Fibroblast of skin of left quadriceps (primary cell): ENCODE measurements around the gene KLF4.
"Not testable (repeated sequence)": the region's sequence is repeated elsewhere in the genome, so short reads cannot be mapped to it uniquely, and the experiment has no call there.

Source experiments
- DNase-seq, 2 experiments: peaks; one replicate each; pipeline ENCODE4 v3.0.0-alpha.2; 2013; ENCODE audit warnings: low read depth in 2 of 2

The KLF4 gene

DNA sequence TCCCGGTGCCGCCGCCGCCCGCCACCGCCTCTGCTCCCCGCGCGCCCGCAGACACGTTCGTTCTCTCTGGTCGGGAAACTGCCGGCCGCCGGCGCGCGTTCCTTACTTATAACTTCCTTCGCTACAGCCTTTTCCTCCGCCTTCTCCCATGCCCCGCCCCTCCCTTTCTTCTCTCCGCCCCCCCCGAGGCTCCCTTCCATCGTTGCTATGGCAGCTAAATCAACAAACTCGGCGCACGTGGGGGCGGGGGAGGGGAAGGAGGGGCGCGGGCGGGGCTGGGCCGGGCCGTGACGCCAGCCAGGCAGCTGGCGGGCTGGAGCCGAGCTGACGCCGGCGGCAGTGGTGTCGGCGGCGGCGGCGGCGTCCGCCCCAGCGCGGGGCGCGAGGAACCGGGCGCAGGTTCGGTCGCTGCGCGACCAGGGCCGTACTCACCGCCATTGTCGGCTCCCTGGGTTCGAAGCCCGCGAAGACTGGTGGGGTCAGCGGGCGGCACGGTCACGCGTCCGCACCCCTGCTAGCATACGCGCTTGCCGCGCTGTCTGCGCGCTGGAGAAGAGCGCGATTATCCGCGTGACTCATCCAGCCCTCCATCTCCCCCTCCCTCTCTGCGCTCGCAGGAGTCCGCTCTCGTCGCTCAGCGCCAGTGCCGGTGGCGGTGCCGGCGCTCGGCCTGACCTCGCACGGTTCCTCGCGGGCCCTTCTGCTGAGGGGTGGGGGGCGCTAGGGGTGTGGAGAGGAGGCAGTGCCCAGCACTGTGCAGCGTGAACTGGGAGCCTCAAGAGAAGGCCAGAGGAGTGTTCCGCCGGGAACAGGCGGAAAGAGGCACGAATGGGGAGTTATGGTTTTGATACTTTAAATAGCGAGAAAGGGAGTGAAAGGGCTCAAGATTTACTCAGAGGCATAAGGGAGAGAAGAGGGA, at the start of gene KLF4:
Gene KLF4, minus strand, starts transcription at position 83 of the 919 bp plus-strand sequence. CDS start 597 bp downstream, outside the sequence.
- peak; percentile 90 to 91 for DNase-seq

DNA sequence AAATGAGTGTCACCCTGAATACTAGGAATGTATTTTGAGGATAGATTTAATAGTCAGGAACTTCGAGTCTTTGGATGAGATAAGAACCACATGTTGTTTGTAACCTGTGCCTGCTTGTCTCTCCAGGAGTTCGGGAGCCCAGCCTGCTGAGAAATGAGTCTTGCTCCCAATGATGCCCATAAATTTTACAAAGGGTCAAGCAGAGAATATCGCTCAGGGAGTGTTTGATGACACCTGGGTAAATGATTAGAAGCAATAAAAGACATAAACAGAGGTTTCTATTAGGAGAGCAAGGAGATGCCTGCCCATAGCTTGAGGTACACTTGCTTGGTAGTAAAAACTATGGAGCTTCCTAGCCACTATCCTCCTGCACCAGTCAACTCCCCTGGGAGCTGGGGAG, 46.9 kb upstream of the KLF4 start:
- no peak for DNase-seq

DNA sequence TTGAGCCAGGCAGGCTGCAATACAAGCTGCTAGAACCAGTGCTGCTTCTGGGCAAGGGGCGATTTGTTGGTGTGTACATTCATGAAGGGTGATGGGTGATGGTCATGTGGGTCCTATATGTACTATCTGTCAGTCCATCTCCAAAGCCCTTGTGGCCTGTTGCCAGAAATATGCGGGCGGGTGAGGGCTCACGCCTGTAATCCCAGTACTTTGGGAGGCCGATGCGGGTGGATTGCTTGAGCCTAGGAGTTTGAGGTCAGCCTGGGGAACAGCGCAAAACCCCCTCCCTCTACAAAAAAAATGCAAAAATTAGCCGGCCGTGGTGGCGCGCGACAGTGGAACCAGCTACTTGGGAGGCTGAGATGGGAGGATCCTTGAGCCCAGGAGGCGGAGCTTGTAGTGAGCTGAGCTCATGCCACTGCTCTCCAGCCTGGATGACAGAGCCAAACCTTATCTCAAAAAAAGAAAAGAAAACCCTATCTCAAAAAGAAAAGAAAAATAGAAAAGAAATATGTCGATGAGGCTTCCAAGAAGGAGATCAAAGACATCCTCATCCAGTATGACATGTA, 45.0 kb upstream of the KLF4 start:
- DNase-seq, result no peak

DNA sequence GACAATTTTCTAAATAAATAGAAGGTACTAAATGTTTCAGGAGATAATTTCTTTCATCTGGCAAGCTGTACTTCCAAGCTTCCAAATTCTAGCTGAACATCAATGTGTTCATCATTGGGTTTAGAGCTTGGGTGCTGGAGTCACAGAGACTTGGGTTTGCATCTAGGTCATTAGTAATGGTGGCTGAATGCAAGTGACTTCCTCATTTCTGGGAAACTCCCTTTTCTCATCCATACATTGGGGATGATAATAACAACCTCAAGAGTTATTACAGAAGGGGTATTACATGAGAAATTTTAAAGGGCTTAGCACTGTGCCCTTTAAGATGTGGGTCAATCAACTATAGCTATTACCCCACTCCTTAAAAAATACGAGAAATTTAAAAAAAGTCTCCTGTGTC, 41.1 kb upstream of the KLF4 start:
- DNase-seq, result no peak

DNA sequence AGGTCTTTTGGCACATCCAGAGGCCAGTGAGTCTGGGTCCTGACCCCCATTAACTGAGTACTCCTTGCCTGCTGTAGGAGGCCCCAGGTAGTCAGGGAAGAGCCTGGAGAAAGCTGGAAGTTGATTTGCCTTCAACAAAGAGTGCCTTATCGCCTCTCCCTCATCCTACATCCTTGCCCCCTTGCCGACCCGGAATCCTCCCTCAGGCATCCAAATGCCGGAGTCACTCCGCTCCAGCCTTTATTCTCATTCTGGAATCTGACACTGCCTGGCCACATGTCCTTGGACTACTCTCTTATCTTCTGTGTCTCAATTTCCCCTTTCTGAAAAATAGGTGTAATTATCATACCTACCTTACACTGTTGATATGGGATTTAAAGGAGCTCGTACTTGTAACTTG, 39.1 kb upstream of the KLF4 start:
- no peak for DNase-seq

DNA sequence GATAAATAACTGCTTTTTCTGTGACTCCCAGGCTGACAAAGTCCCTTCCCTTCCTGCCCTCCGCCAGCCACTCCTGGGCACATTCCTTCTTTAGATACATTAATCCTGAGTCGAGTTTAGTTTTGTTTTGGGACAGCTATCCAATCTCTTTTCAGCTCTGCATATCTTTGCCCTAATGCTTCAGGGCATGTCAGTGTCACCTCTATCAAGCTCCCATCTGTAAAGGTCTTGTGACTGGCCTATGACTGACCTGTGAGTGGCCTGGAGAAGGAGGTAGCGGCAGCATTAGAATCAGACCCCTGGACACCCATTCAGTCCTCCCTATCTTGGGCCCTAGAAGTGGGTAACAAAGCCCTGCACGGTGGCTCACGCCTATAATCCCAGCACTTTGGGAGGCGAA, 34.0 kb upstream of the KLF4 start:
- no peak for DNase-seq

DNA sequence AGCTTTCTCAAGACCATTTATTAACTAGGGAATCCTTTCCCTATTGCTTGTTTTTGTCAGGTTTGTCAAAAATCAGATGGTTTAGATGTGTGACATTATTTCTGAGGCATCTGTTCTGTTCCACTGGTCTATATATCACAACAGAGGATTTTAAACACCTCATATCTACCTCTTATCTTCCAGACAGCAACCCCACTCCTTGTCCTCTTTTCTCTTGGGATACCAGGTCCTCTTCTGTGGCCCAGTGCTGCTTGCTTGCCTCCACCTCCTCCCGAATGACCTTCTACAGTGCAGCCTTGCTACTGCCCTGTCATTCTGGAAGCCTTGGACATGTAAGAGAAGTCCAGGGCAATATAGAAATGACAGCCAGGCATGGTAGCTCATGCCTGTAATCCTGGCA, 30.6 kb upstream of the KLF4 start:
- no peak for DNase-seq

DNA sequence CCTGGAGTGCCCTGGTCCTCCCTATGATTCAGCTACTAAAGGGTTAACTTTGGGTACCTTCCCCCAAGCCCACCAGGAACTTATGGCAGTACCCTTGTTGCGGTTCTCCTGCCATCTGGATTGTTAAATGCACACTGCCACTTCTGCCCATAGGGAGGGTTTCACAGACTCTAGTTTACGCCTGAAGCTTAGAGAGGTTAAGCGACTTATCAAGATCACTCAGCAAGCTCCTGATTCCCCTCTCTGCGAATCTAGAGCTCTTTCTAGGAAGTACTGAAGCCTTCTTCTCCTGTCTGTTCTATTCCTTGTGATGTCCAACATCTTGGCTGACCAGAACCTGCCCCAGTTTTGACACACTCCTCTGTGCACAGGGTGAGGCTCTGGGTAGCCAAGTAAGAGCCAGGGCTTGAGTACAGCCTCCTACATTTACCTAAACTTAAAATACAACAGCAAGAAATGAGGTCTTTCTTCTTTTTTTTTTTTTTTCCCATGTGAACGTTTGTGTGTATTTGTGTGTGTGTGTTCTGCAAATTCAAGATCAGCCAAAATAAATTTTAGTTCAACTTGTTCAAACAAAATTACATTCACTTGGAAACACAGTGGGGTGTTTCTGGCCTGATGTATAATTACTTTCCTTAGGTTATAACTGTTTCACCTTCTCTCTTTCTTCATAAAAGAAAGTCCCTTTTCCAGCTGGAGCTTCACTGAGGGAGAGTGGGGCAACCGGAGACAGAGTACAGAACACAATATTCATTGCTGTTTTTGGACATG, 28.7 kb upstream of the KLF4 start:
- DNase-seq, result no peak

DNA sequence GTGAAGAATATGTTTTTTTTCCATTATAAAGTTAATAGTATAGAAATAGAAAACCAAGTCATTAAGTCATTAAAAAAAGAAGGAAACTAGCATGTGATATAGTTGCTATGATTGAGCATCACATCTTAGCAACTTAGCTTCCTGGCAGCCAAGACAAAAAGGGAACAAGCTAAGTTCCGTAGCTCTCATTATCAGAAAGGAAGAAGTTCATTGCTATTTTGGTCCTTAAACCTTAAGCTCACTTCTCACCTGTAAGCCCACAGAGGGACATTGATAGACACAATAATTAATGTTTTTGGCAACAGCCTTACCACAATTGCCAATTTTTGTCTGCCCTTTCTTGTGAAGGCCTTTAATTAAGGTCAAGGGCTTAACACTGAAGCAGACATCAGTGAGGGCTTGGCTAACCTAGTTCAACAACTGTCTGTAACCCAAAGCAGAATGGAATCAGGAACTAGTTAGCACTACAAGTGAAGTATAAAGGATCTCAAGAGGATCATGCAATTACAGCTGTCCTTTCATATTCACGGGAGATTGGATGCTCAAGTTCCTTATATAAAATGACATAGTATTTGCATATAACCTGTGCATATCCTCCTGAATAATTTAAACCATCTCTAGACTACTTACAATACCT, 24.0 kb upstream of the KLF4 start:
- DNase-seq, result no peak

DNA sequence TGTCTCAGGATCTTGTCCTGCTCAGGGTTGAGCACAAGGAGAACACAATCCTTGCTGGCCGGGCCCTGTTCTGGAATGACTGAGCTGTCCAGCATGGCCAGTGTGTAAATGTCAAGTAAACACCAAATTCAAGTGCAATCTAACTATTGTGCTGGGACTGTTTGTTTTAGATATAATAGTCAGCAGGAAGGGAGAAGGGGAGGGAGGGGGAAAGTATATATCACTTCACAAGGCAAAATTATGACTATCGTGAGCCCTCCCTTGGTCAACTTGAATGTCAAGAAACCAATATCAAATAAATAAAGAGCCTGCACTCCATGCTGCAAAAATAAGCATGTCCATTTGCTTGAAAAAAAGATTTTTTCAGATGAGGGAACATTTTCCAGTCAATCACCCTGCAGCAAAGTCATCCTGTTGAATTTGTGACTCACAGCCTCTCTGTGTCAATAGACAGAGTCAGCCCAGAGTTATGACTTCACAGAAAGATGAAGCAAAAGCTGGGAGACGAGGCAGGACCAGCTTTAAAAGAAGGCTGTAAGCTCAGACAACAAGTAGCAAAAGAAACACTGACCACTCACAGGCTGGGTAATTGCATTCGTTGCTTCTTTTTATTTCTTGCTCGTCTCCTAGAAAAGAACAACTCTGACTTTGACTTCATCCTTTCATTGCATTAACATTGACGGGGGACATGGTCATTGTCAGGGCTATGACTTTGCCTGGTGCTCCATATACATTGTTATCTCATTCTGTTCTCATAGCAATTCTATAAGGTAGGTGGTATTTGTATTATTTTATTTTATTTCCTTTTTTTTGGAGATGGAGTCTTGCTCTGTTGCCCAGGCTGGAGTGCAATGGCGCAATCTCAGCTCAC, 15.3 kb upstream of the KLF4 start:
- DNase-seq, result peak in 1 of 2 experiments; percentile 48

DNA sequence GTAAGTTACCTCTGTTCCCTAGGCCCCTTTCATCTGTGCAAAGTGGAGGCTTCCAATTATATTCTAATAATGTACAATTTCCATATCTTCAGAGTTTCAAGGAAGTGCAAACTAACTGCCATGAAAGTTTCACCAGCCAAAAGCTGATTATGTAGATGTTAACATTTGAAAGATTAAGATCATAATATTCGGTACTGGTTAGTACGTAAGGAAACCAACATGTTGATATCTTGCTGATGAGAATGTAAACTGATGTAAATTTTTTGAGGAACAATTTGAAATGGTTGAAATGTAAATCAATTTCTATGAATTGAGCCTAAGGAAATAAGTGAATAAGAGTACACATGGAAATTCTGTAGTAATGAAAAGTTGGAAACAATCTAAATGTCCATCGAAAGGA, 12.9 kb upstream of the KLF4 start:
- DNase-seq, result no peak

DNA sequence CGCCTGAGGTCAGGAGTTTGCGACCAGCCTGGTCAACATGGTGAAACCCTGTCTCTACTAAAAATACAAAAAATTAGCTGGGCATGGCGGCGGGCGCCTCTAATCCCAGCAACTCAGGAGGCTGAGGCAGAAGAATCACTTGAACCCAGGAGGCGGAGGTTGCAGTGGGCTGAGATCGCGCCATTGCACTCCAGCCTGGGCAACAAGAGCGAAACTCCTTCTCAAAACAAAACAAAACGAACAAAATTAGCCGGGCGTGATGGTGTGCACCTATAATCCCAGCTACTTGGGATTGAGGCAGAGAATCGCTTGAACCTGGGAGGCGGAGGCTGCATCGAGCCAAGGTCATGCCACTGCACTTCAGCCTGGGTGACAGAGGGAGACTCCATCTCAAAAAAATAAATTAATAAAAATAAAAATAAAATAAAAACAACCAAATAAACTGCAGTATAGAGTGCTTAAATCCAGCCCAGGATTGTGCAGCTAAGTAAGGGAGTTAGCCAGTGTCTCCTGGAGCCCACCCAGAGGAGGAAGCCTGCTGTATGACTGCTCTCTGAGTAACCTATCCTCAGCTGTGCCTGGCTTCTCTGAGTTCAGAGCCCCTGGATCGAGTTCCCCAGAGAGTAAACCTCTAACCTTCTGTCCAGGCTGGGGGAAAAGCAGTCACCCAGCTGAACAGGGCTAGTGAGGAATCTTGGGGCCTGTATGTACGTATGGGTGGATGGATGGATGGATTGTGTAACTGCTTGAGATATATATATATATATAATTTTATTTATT, 11.0 kb upstream of the KLF4 start:
- not testable (repeated sequence) for DNase-seq

DNA sequence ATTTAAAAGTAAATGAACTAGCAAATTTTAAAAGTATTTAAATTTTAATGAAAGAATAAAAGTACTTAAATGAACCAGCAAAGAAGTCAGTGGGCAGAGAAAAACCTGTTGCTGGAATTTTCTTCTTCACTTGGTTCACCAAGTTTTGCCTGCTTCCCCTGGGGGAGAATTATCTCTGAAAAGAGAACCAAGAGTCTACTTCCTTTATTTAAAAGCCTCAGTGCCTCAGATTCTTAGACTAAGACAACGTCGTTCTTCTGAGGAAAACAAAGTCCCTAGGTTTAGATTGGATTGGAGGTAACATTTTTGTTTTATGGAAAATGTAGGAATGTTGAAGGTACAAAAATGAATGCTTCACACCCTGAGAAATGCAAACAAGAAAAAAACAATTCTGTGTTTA, 7.4 kb upstream of the KLF4 start:
- no peak for DNase-seq

DNA sequence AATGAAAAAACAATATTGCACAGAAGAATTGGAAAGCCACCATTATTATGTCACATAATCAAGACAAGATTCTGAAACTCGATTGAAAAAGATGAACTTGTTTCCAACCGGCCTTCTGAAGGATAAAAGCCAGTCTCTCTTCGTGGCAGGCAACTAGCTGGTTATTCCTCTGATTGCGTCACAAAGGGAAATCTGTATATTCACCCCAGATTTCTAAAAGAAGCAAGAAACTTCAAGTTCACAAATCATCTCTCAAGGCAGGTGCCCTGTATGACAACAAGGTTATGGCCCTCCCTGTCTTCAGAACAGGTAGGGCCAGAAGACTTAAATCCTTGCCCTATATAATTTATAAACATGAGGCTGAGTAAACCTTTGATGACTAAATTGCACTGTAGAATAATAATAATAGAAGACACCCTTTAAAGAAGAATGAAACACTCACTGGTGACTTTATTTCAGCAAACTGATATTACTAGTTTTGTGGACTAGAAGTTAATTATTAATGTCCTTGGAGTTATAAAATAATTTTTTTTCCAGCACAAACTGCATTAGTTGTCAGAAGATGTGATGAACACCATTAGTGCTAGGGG, 2.9 kb upstream of the KLF4 start:
- no peak for DNase-seq

DNA sequence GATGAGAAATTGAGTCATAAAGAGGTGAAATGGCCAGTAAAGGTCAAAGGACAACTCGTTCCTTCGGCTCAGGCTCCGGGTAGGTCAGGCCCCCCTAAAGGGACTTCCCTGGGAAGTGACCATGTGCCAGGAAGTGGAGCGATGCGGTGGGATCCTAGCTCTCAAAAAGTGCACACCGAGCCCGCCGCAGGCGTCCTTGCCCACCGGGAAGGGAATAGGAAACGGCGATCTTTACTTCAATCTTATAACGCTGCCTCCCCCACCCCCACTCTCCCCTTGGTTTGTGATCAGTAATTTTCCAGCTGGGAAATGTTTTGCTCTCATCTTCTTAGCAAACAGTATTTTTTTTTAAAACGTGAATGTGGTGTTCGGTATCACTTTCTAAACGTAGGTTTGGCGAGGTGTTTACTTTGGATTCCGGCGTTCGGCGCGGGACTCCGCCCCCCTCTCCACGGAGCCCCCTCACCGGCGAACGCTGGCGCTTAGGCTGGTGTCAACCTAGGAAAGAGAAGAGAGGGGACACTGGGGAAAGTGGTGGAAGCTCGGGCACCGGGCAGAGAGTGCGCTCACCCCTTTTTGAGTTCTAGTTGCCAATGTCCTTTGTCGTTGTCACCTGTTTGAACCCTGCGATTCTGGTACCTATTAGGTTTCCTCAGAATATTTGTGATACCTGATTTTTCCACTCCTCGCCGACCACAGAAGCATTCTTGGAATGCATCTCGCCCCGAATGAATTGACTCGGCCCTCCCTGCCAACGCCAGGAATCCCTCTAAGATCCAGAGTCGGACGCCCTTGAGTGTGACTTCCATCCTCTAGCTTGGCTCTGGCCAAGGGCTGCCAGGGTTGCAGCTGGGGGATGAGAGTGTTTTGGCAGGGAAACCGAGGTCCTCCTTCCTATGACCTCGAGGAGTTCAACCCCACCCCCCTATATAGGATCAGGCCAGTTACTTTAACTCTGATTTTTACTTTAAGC, 1.8 kb upstream of the KLF4 start:
- no peak for DNase-seq

DNA sequence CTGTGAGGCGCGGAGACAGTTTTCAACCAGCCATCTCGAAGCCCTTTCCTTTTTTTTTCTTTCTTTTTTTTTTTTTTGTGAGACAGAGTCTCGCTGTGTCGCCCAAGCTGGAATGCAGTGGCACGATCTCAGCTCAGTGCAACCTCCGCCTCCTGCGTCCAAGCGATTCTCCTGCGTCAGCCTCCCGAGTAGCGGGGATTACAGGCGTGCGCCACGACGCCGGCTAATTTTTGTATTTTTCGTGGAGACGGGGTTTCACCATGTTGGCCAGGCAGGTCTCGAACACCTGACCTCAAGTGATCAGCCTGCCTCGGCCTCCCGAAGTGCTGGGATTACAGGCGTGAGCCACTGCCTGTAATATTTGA, 1.0 kb upstream of the KLF4 start:
- DNase-seq, result not testable (repeated sequence)

DNA sequence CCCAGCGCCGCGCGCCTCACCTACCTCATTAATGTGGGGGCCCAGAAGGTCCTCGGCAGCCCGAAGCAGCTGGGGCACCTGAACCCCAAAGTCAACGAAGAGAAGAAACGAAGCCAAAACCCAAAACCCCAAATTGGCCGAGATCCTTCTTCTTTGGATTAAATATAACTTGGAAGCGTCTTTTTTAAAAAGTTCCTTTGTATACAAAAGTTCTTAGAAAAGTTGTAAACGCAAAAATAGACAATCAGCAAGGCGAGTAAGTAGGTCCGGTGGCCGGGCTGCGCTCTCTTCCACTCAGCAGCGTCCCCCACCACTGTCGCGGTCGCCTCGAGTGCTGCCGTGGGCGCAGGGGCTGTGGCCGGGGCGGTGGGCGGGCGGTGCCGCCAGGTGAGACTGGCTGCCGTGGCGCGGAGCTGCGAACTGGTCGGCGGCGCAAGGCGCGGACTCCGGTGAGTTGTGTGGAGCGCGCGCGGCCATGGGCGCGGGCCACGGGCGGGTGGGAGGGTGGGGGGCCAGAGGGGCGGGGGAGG, 360 bp downstream of the KLF4 start:
- no peak for DNase-seq

DNA sequence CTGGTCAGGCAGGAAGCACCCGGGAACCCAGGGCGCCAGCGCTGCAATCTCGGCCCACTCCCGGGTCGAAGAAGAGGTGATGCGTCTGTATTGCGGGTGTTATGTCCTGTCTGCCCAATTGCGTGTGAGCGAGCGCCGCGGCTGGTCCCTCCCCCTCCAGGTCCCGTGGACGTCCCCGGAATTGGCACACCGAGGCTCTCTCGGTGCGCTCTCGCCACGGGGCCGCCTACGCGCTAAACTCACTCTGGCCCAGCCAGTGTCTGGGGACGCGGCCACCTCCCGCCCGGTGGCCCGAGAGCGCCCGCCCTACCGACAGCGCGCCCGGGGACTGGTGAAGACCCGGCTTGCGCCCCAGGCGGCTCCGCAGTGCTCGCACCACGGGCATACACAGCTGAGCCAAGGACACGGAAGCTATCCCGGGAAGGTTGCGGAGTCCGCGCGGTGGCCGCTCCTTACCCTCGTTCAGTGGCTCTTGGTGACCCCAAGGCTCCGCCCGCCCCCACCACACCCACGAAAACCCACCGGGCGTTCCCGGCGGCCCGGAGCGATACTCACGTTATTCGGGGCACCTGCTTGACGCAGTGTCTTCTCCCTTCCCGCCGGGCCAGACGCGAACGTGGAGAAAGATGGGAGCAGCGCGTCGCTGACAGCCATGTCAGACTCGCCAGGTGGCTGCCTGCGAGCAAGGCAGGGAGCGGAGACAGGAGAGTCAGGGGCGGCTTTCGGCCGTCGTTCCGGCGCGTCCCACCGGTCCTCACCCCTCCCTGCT, 1.0 kb downstream of the KLF4 start:
- DNase-seq, result no peak
